HG03558 (cell line): ENCODE measurements around the gene SEL1L2.

ENCODE experiments used
- ATAC-seq: cut with Tn5 transposase; IDR thresholded peaks from one replicate; pipeline ENCODE4 v1.9.1; 2021; ENCODE audit warnings: moderate number of reproducible peaks; ENCODE audit not compliant: unreplicated experiment; ENCODE audit errors: extremely low read depth

Gene SEL1L2

DNA sequence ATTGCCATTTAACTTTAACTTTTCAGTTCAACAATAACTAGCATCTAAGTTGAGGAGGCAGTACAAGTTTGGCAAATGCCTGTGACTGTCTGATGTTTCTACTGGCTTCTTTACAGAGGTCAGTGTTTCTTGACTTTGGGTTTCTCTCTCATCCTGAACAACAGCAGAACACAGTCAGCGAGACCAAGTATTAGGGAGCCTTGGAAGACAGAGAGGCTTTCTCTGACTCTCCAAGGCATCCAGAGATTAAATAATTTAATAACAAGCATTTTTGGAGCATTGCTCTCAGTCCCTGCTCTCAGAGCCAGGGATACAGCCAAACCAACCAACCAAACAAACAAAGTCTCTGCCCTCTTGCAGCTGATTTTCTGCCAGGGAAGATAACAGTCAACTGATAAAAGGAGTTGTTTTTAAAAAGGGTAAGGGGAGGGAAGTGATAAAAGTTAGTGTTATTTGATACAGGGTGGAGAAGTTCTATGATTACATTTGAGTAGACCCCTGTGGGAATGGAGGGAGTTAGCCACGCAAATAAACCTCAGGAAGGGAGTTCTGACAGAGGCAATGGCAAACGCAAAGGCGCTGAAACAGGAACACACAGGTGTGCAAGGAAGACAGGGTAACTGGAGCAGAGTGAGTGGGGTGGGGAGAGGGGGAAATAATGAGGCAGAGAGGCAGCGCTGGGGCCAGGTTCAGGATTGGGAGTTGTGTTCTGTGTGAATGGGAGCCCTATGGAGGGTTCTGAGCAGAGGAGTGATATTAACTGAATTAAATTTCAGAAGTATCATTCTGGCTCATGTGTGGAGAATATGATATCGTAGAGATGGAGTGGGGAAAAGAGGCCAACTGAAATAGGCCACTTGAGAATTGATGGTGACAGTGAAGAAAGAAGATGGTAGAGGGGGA lies 55.2 kb downstream of the SEL1L2 start:
- no peak for ATAC-seq

DNA sequence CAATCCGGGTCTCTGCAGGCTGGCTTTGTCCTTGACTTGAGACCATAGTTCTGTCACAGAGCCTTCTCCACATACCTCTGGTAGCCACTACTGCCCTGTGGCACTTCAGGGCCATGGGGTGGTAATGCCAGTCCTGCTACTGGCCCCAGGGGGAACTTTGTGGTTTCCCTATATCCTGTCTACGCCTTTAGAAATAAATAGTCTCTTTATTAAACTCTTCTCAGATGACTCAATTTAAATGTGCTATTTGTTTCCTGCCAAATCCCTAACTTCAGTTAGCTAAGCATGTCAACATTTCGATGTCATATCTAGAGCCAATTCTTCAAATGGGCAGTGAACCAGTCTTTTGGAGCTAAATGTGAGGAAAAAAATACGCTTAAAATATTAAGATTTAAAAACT lies 60.1 kb downstream of the SEL1L2 start:
- no peak for ATAC-seq

DNA sequence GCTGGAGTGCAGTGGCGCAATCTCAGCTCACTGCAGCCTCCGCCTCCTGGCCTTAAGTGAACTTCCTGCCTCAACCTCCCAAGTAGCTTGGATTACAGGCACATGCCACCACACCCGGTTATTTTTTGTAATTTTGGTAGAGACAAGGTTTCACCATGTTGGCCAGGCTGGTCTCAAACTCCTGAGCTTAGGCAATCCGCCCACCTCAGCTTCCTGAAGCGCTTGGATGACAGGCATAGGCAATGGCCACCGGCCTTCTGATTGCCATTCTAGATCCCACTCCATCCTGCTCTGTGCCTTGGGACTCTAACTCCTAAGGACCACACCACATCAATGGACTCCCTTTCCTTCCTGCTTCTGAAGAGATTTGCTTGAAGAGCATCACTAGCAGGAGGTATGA lies 60.6 kb downstream of the SEL1L2 start:
- ATAC-seq = no peak

DNA sequence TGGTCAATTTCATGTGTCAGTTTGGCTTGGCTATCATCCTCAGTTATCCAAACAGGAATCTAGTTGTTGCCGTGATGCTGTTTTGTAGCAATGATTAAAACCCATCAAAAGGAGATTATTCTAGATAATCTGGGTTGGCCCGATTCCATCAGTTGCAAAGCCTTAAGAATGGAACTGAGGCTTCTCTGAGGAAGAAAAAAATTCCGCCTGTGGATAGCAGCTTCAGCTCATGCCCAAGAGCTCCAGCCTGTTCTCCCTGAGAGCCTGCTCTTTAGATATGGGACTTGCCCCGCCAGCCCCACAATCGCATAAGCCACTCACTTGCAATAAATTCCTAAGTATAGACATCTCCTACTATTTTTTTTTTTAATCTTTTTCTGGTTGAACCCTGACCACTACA lies 61.5 kb downstream of the SEL1L2 start:
- ATAC-seq = no peak

DNA sequence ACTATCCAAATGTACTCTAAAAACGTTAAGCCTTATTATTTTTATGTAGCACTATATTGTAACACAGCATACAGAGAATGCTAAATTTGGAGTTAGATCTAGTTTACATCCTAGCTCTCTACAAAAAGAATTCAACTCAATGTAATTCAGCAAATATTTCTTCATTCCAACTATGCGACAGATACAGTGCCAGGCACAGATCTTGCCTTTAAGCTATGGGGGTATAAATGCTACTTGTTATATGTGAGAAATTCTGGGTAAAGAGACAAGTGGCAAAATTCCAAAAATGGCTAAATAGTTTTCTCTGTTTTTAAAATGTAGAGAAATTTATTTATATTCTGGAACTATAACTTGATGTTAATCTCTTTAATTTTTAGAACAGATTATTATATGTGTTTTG lies 63.2 kb downstream of the SEL1L2 start:
- ATAC-seq = no peak

DNA sequence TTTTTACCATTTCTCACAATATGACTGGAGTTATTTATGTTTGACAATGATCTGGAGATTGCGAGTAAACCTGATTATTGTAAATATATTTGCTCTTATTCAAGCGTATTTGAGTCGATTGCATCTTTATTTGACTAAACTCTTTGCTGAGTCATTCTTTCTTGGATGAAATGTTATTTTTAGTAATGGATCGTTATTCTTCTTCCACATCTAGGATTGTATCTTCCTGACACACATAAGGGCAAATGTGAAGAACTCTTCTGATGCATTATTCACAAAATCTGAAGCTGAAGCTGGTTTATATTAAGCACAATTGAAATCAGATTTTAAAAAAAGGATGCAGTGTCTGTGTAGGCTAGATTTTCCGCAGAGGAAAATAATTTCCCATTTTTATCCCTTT lies 68.2 kb downstream of the SEL1L2 start:
- ATAC-seq = no peak

DNA sequence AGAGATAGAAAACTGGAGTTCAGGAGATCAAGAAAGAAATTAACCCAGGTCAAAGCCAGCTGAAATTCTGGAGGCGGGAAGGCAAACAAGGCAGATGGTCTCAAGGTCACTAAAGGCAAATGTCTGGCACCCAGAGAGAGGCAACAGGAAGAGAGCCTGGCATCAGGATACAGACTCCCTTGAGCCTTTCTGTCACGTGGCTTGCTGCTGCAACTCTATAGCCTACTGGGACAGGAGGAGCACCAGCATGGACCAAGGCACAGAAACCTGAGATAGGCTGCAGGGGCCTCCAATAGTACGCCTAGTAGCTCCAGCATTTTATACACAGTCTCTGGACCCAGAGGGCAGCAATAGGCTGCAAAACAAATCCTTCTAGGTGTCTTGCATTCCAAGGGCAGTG lies 75.1 kb downstream of the SEL1L2 start:
- no peak for ATAC-seq

DNA sequence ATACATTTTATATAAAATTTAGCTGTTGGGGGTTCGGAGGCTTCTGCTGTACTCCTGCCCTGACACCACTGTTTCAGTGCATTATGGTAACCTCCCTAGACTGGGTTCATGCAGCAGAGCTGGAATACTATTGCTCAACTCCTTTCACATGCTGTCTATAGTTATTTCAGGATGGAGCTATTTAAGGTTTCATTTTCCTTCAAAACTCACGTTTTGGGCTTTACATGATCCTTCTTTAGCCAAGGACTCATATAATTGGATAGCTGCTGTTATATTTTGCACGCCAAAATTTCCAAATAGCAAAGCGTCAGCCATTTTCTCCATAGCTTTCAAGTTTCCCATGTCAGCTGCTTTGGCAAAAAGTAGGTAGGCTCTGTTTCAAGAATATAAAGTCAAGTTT lies 76.8 kb downstream of the SEL1L2 start:
- ATAC-seq = no peak

DNA sequence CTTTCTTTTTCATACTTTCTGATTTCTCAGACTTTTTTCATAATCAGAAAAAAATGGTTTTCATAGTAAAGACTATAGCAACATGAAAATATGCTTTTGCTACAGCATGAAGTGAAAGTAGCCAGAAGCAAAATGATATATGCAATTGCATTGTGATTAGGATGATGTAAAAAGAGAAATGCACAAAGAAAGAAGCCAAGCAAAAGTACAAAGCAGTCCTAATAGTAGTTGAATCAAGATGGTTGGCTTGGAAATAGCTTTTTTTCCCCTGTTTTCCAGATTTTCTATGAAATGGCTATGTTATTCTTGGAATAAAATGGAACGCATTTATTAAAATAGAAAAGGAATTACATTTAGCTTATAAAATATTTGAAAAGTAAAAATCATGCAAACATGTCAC lies 77.3 kb downstream of the SEL1L2 start:
- no peak for ATAC-seq

DNA sequence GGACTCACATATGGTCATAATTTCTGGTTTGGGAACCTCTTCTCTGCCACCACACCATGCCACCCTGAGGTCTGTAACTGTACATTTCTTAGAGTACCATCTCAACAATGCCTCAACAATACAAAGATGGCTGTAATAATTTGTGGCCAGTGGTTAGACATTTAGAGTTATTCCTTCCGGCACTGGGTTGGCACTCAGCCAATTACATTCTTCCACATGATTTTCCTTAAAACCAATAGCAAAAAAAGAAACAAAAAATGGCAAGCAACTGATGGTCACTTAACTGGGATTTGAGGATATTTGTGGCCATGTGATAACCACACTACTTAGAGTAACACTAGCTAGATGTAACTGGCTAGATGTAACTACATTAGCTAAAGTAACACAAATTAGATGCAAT lies 79.9 kb downstream of the SEL1L2 start:
- no peak for ATAC-seq

DNA sequence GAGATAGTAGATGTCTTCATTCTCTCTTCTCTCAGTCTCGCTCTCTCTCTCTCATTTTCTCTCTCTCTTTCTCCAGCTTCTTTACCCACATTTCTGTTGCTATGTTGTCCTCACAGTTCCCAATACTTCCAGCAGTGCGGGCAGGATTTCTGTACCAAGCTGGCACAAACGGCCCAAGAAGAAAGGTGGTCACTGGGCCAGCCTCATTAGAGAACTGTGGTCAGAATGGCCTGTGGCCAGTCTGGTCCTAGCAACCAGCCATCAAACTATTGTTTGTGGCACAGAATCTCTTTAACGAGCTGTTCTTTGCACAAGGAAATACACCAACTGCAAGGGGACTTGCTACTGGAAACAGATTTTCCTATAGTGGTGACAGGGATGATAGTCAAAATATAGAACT lies 81.3 kb downstream of the SEL1L2 start:
- ATAC-seq = no peak

DNA sequence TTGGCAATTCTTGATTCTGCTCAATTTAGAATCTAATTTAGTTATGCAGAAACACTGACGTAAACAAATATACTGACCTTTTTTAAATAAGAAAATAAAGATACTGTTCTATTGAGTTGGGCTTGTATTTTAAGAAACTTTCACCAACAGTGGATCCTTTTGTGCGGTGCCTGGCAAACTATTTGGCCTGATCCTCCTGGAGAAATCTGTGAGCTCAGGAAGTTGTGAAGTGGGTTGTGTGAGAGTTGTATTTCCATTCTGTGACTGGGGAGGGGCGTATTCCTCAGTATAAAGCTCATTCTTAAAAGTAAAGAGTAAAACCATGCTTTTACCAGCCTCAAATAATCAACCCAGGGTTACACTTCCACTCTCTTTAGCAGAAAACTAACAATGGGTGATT lies 85.6 kb downstream of the SEL1L2 start:
- ATAC-seq = no peak

DNA sequence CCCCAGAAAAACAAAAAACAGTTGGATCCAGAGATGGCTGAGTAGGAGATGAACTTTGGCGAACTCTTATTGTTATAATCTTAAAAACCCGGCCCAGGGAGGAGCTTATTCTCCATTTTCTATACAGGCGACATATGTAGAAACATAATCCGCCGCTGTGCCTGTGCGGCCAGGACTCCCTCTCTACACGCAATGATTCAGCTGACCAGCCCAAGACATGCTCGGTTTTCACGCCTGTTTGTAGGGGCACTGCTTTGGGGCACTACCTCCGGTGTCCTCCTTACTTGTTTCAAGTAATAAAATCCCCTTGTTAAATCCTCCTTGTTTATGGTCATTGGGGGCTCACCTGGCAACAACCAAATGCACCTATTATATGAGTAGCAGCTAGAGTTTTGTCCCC lies 89.9 kb downstream of the SEL1L2 start:
- ATAC-seq = no peak

DNA sequence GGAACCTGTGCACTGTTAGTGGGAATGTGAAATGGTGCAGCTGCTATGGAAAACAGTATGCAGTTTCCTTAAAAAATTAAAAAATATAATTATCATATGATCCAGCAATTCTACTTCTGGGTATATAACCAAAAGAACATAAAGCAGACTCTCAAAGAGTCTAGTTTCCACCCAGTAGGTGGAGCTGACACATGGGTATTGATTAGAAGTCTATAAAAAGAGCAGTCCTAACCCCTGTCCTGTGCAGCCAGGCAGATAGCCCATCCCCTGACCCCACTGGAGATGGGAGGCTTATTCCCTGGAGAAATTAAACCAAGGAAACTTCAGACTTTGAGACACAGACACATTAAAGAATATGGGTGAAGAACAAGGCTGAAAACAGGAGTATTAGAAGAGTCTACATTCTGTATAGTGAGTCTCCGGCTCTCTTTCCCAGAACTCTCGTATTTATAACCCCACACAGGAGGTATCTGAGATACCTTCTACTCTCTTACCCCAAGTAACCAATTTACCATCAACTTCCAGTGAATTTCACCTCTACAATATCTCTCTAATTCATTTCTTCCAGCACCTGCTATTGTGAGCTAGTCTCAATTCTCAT lies 92.3 kb downstream of the SEL1L2 start:
- no peak for ATAC-seq

DNA sequence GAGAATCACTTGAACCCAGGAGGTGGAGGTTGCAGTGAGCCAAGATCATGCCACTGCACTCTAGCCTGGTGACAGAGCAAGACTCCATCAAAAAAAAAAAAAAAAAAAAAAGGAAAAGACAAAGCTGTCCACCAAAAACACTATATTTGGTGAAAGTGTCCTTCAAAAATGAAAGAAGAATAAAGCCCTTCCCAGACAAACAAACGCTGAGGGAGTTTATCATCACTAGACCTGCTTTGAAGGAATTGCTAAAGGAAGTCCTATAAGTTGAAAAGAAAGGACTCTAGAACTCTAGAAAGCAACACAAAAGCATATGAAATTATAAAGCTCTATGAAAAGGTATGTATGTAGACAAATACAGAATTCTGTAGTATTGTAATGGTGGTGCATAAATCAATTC lies 98.8 kb downstream of the SEL1L2 start:
- ATAC-seq = no peak

DNA sequence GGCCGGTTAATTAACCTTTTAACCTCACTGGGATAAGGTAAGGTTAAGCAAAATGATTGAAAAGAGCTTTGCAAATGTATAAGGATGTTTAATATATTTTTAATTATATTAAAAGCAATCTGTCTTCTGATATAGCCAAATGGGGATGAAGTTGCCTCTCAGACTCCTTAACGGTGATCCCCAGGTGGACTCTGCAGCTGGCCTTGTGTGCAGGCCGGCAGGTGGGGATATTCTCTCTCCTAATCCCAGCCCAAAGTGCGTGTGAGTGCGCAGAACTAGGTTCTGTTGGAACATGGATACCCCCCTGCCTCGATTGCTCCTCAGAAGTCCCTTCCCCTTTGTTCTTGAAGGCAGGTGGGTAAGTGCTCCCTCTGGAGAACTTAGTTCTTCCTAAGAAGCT lies 105.6 kb downstream of the SEL1L2 start:
- no peak for ATAC-seq

DNA sequence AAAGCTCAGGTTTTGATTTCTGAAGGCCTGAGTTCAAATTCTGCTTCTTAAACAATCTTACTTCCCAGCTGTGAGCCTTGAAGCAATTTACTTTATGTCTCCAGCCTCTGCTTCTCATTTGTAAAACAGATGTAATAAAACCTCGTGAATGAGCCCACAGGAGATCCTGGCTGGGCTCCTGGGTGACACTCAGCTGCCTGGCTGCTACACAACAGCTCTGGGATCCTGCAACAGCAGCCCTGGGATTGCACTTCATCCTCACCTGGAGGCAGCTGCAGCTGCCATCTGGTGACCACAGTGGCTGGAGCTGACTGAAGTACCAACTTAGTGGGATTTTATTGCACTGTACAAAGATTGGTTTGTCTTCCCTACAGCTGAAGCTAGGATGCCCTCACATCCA lies 107.0 kb downstream of the SEL1L2 start:
- no peak for ATAC-seq

DNA sequence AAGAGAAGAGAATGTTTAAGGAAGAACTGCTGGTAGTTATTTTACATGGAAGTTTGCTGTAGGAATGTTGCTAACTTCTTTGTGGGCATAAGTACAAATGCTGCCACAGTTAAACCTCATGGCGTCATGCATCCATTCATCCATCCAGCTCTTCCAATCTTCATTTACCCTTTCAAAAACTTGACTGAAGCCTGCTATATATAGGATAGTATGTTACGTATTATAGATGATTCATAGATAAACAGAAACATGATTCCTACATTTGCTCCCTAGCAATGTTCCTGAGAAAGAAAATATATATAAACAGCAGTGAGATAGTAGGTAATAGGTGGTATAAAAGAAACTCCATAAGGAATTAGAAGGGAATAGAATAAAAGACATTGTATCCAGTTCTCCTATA lies 111.8 kb downstream of the SEL1L2 start:
- no peak for ATAC-seq

DNA sequence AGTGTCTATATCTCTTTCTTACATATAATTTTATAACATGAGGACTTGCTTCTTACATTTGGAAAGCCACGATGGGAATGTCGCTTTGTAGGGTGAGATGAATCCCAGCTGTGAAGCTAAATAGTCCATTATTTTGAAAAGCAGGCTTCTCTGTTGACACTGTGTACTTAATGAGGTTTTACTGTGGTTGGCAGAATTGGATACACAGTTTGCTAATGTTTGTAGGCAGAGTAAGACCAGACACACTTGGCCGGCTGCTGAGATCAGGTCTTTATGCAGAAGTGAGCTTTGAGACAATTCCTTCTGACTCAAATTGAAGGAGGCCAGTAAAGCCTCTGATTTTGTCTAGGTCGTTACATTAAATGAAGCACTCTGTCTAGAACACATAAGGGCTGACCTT lies 112.6 kb downstream of the SEL1L2 start:
- ATAC-seq = no peak

DNA sequence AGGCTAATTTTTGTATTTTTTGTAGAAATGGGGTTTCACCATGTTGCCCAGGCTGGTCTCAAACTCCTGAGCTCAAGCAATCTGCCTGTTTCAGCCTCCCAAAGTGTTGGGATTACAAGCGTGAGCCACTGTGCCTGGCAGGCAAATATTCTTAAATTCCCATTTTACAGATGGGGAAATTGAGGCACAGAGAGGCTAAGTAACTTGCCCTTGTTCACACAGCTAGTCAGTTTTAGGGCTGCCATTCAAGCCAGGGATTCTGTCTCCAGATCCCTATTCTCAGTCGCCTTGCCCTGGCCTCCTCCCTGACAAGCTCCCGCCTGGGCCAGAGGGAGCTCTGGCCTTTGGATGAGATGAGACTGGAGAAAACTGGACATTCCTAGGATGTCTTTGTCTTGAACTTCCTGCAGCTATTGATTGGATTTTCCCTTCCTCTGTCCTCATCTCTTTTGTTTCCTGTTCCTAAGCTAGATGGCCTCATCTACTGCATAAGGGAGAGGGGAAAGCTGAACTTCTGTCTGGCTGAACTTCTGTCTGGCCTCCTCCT lies 115.1 kb downstream of the SEL1L2 start:
- no peak for ATAC-seq

DNA sequence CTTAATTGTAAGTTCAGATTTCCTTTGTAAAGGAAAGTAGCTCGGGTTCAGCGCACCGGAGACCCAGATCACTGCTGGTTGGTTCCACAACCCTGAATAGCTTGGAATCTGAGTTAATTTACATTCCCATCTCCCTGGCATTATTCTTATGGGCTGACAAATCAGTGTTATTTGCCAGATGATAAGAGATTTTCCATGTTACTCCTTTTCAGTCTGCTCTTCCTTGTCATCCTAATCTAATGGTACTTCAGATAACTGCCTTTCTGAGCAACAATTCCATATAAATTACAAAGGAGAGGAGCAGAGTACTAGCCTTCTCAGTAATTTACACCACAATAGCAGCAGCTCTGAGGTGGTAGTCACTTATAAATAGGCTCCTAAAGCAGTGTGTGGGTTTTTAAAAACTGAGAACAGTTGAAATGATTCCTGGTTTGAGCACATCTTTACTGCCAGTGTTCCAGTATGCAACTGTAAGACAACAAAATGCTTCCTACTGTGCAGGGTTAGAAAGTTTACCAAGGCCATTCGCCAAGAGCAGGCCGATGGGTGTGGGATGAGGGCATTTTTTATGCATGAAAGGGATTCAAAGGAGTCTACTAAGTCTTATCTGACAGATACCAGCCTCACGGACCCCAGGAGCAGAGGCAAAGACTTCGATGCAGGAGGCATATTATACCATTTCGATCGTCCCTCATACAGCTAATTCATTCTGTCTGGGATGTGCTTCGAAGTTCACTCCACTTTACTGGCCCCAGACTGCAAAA lies 115.8 kb downstream of the SEL1L2 start:
- ATAC-seq = no peak
